Ovary (tissue), 3 donors: ENCODE data around the gene SCARB2.

Experiments
- POLR2A ChIP-seq: fragments of 450-650 bp; IDR thresholded peaks from one replicate; pipeline ENCODE4 v1.6.1; 2017; ENCODE audit warnings: antibody characterized with exemption, mild to moderate bottlenecking, moderate library complexity
- TF ChIP-seq, protein P1 (sequence below), 3 donors: fragments of 450-650 bp in 2 of 3; fragments of 200-600 bp in 1 of 3; IDR thresholded peaks; one replicate each; pipeline versions ENCODE4 v1.5.1 to v1.8.0; 2016 to 2022; ENCODE audit warnings: antibody characterized with exemption in 3 of 3, mild to moderate bottlenecking in 1 of 3
- donor health status: DM: no; HTN: no; CAD: no.

DNA sequence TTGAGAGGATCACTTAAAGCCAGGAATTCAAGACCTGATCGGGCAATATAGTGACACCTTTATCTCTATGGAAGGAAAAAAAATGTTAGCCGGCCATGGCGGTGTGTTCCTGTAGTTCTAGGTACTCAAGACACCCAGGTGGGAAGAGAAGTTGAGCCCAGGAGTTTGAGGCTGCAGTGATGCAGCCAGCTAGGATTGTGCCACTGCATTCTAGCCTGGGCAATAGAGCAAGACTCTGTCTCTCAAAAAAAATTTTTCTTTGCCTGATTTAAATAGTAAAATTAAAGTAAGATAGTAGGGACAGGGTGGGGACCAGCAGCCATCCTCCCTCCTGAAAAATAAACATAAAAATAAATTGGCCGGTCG is 21.0 kb upstream of the SCARB2 start:
- TF ChIP-seq, protein P1, sequence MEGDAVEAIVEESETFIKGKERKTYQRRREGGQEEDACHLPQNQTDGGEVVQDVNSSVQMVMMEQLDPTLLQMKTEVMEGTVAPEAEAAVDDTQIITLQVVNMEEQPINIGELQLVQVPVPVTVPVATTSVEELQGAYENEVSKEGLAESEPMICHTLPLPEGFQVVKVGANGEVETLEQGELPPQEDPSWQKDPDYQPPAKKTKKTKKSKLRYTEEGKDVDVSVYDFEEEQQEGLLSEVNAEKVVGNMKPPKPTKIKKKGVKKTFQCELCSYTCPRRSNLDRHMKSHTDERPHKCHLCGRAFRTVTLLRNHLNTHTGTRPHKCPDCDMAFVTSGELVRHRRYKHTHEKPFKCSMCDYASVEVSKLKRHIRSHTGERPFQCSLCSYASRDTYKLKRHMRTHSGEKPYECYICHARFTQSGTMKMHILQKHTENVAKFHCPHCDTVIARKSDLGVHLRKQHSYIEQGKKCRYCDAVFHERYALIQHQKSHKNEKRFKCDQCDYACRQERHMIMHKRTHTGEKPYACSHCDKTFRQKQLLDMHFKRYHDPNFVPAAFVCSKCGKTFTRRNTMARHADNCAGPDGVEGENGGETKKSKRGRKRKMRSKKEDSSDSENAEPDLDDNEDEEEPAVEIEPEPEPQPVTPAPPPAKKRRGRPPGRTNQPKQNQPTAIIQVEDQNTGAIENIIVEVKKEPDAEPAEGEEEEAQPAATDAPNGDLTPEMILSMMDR (IDR thresholded peaks at IDR 0.05) = no peak
- no peak for TF ChIP-seq POLR2A
